ENCODE results near the gene NLRP9.

DNA sequence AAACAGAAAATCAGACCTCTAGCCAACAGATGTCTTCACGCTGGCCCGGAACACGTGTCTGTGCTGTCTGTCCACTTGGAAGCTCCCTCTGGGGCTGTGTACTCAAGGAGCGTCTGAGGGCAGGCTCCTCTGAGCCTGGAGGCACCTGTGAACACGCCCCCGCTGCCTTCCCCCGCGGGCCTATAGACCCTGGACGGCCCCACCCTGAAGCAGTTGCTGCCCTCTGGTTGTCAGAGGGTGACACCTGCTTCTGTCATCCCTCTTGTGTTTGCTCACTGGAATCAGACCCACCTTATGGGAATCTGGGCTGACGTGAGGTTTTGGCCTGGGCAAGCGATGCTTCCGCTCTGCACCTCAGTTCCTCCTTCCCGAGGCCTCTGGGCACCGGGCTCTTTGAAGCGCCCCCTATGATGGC is 44.0 kb downstream of the NLRP9 start:
- TF ChIP-seq EZH2 (IDR thresholded peaks at IDR 0.05; ENCODE audit: low read length, missing control alignments): no peak
- TF ChIP-seq, protein P1, sequence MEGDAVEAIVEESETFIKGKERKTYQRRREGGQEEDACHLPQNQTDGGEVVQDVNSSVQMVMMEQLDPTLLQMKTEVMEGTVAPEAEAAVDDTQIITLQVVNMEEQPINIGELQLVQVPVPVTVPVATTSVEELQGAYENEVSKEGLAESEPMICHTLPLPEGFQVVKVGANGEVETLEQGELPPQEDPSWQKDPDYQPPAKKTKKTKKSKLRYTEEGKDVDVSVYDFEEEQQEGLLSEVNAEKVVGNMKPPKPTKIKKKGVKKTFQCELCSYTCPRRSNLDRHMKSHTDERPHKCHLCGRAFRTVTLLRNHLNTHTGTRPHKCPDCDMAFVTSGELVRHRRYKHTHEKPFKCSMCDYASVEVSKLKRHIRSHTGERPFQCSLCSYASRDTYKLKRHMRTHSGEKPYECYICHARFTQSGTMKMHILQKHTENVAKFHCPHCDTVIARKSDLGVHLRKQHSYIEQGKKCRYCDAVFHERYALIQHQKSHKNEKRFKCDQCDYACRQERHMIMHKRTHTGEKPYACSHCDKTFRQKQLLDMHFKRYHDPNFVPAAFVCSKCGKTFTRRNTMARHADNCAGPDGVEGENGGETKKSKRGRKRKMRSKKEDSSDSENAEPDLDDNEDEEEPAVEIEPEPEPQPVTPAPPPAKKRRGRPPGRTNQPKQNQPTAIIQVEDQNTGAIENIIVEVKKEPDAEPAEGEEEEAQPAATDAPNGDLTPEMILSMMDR (conservative IDR thresholded peaks at IDR 0.05 in 1 of 2, IDR thresholded peaks at IDR 0.05 in 1 of 2; ENCODE audit: low read depth in 1 of 2, low read length in 2 of 2): no peak

Data from fibroblast of lung (primary cell).